Neural progenitor cell (in vitro differentiated cells): ENCODE measurements around the gene KLF2. TPM values are rescaled to one million over a fixed set of nuclear protein-coding genes. Genes with fewer than 3 reads are reported as not detected.

Experiments used
- DNase-seq: peaks from one replicate; pipeline ENCODE4 v3.0.0-alpha.2; 2016; ENCODE audit warnings: low spot score
- H2AFZ ChIP-seq: fragments of 200-600 bp; sonication (generic); replicated peaks from 2 replicates; pipeline ENCODE4 v1.6.1; 2016; ENCODE audit warnings: antibody characterized with exemption
- H3F3A ChIP-seq: fragments of 200-600 bp; sonication (generic); 2 replicates; pipeline ENCODE4 v1.6.1; 2016; ENCODE audit warnings: antibody characterized with exemption, low read depth
- H3K27ac ChIP-seq: fragments of 200-600 bp; sonication (generic); 2 replicates; pipeline ENCODE4 v1.5.1; 2016; ENCODE audit warnings: mild to moderate bottlenecking
- H3K27me3 ChIP-seq: fragments of 200-600 bp; sonication (generic); 2 replicates; pipeline ENCODE4 v1.6.1; 2016; ENCODE audit warnings: mild to moderate bottlenecking, moderate library complexity
- H3K36me3 ChIP-seq: fragments of 200-600 bp; sonication (generic); 2 replicates; pipeline ENCODE4 v1.5.1; 2016
- H3K4me1 ChIP-seq: fragments of 200-600 bp; sonication (generic); 2 replicates; pipeline ENCODE4 v1.6.1; 2016; ENCODE audit warnings: mixed run types
- H3K4me2 ChIP-seq: fragments of 200-600 bp; sonication (generic); 2 replicates; pipeline ENCODE4 v1.6.1; 2016
- H3K4me3 ChIP-seq: fragments of 200-600 bp; sonication (generic); 2 replicates; pipeline ENCODE4 v1.5.1; 2016
- H3K79me2 ChIP-seq: fragments of 200-600 bp; sonication (generic); 2 replicates; pipeline ENCODE4 v1.6.1; 2016; ENCODE audit warnings: low read depth
- H3K9ac ChIP-seq: fragments of 200-600 bp; sonication (generic); 2 replicates; pipeline ENCODE4 v1.6.1; 2016
- H3K9me3 ChIP-seq: fragments of 200-600 bp; sonication (generic); 2 replicates; pipeline ENCODE4 v1.5.1; 2016; ENCODE audit warnings: low read depth
- H4K20me1 ChIP-seq: fragments of 200-600 bp; sonication (generic); 2 replicates; pipeline ENCODE4 v1.6.1; 2016; ENCODE audit warnings: low read depth
- H3K27ac Mint-ChIP-seq: 3 replicates; pipeline ENCODE4 v1.8.0; 2021; ENCODE audit warnings: mixed read lengths
- H3K27me3 Mint-ChIP-seq: 2 replicates; pipeline ENCODE4 v1.8.0; 2022; ENCODE audit warnings: low read depth, mild to moderate bottlenecking, inconsistent platforms, moderate library complexity, mixed read lengths; ENCODE audit not compliant: insufficient read depth
- H3K36me3 Mint-ChIP-seq: 3 replicates; pipeline ENCODE4 v1.8.0; 2021; ENCODE audit warnings: mixed read lengths
- H3K4me1 Mint-ChIP-seq: 3 replicates; pipeline ENCODE4 v1.8.0; 2021; ENCODE audit warnings: mixed read lengths
- H3K4me3 Mint-ChIP-seq: 3 replicates; pipeline ENCODE4 v1.8.0; 2021; ENCODE audit warnings: mild to moderate bottlenecking, moderate library complexity, mixed read lengths
- H3K9me3 Mint-ChIP-seq: 3 replicates; pipeline ENCODE4 v1.8.0; 2020; ENCODE audit warnings: mixed read lengths
- EZH2 ChIP-seq: fragments of 200-600 bp; sonication (generic); IDR thresholded peaks from 2 replicates; pipeline ENCODE4 v1.6.1; 2017; ENCODE audit warnings: antibody characterized with exemption, mild to moderate bottlenecking, moderate library complexity
- EZH2phosphoT487 ChIP-seq: fragments of 200-600 bp; sonication (generic); IDR thresholded peaks from 2 replicates; pipeline ENCODE4 v1.6.1; 2017; ENCODE audit warnings: antibody characterized with exemption
- total RNA-seq: library from RNA; depleted of rRNA; stranded (reverse); fragments of >200 nt; gene quantifications from 2 replicates; pipeline ENCODE4 v1.2.3, GENCODE V29; 2015; ENCODE audit warnings: low replicate concordance
- TF ChIP-seq, protein P1 (sequence below): fragments of 200-600 bp; sonication (generic); IDR thresholded peaks from 2 replicates; pipeline ENCODE4 v1.5.1; 2017; ENCODE audit warnings: antibody characterized with exemption, mild to moderate bottlenecking

The KLF2 gene
- total RNA-seq, 1 donor from 2014 or later = not detected

DNA sequence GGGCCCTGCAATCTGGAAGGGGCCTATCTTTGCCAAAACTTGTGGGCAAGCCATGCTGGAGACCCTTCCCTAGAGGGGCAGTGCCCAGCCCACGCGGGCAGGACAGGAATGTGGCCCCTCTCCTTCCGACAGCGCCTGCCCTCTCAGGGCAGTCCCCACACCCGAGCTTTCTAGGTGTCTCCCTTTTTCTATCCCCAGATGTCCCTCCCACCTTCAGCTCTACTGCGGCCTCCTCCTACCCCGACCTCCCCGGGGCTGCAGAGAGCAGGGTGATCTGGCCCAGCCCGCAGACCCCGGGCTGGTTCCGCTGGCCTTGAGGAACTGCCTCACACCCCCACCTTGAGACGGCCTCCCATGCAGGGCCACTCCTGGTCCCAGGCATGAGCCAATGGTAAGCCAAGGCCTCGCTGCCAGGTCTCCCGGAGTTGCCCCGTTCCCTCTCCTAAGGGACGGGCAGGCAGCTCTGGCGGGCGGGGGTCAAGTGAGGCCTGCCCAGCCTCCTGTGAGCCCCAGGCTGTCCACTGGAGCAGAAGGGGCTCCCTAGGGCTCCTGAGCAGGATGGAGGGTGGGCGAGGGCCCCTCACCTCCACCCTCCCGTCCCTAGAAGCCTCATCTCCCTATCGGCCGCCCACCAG is 39.7 kb downstream of the KLF2 start:
- H3K9ac ChIP-seq = no peak overlapping the region
- Mint-ChIP-seq H3K27ac (no peak overlapping the region), H3K27me3 (peaks cover 5% of the 10 kb centered on the region), H3K4me1 (peaks cover 6% of the 10 kb centered on the region), H3K9me3 (no peaks in the 10 kb centered on the region), H3K36me3 (no peaks in the 10 kb centered on the region), H3K4me3 (no peak overlapping the region)
- H3K27ac ChIP-seq = no peak overlapping the region
- H3K4me2 ChIP-seq = no peak overlapping the region
- no peaks in the 10 kb centered on the region for H3K27me3 ChIP-seq
- no peak overlapping the region for H2AFZ ChIP-seq
- no peaks in the 10 kb centered on the region for H3K36me3 ChIP-seq
- H4K20me1 ChIP-seq = peaks cover 6% of the 10 kb centered on the region
- no peaks in the 10 kb centered on the region for H3K9me3 ChIP-seq
- DNase-seq = no peak
- TF ChIP-seq, protein P1, sequence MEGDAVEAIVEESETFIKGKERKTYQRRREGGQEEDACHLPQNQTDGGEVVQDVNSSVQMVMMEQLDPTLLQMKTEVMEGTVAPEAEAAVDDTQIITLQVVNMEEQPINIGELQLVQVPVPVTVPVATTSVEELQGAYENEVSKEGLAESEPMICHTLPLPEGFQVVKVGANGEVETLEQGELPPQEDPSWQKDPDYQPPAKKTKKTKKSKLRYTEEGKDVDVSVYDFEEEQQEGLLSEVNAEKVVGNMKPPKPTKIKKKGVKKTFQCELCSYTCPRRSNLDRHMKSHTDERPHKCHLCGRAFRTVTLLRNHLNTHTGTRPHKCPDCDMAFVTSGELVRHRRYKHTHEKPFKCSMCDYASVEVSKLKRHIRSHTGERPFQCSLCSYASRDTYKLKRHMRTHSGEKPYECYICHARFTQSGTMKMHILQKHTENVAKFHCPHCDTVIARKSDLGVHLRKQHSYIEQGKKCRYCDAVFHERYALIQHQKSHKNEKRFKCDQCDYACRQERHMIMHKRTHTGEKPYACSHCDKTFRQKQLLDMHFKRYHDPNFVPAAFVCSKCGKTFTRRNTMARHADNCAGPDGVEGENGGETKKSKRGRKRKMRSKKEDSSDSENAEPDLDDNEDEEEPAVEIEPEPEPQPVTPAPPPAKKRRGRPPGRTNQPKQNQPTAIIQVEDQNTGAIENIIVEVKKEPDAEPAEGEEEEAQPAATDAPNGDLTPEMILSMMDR = no peak
- TF ChIP-seq EZH2 = no peak
- no peak for TF ChIP-seq EZH2phosphoT487
- H3K4me1 ChIP-seq = no peaks in the 10 kb centered on the region
- no peak overlapping the region for H3K4me3 ChIP-seq
- no peaks in the 10 kb centered on the region for H3F3A ChIP-seq
- H3K79me2 ChIP-seq = no peaks in the 10 kb centered on the region

DNA sequence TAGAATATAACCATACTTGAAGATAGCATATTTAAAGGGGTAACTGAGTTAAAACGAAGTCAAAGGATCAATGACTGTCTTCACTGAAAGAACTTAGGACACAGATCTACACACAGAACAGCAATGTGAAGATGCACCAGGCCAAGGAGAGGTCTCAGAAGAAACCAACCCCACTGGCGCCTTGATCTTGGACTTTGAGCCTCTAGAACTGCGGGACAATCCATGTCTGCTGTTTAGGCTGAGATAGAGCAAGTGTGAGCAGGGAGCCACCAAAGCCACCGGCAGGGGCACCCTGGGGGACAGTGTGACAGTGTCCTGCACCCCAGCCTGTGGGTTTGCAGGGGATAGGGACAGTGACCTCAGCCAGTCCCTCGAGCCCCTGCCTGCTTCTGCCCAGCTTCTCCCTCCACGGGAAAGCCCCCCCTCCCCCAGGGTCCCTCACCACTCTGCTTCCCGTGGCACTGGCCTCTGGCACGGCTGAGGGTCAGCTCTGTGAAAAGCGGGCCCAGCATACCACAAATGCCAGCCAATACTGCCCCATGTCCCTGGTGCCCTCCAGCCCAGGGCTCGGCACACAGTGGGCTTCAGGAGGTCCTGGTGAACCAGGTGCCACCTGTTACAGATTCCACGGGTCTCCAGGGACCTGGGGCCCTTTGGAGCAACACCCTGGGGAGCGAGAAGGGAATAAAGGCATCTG is 40.8 kb downstream of the KLF2 start:
- no peaks in the 10 kb centered on the region for H3K4me1 ChIP-seq
- TF ChIP-seq, protein P1 = no peak
- no peak for TF ChIP-seq EZH2phosphoT487
- TF ChIP-seq EZH2 = no peak
- Mint-ChIP-seq H3K9me3 (no peaks in the 10 kb centered on the region), H3K27me3 (peaks cover 4% of the 10 kb centered on the region), H3K4me3 (no peak overlapping the region), H3K36me3 (no peaks in the 10 kb centered on the region), H3K4me1 (peaks cover 6% of the 10 kb centered on the region), H3K27ac (peak overlapping the region; percentile 74)
- H3K27me3 ChIP-seq = no peaks in the 10 kb centered on the region
- no peak overlapping the region for H3K4me3 ChIP-seq
- no peaks in the 10 kb centered on the region for H3K36me3 ChIP-seq
- peaks cover 6% of the 10 kb centered on the region for H4K20me1 ChIP-seq
- no peaks in the 10 kb centered on the region for H3K9me3 ChIP-seq
- no peaks in the 10 kb centered on the region for H3K79me2 ChIP-seq
- no peak overlapping the region for H2AFZ ChIP-seq
- no peak overlapping the region for H3K4me2 ChIP-seq
- no peak overlapping the region for H3K9ac ChIP-seq
- H3F3A ChIP-seq = no peaks in the 10 kb centered on the region
- DNase-seq = no peak
- no peak overlapping the region for H3K27ac ChIP-seq

DNA sequence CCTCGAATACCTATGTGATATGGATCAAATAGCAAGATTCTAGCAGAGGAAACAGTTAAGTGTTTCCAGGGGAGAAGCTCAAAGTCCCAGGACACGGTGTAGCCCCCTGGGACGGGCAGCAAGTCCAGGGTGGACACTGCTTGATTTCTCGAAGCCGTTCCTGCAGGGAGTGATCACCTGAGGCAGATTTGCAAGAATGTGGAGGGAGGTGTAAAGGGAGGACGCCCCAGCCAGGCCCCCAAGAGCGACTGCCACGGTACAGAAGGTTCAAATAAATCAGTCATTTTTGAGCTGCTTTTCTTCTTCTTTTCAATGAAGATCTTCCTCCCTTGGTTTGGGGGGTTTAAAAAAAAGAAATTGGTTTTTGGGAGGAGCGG is 41.4 kb downstream of the KLF2 start:
- Histone ChIP-seq H3K27ac (no peak overlapping the region), H3F3A (no peaks in the 10 kb centered on the region), H3K27me3 (no peaks in the 10 kb centered on the region), H3K9ac (no peak overlapping the region), H4K20me1 (peaks cover 10% of the 10 kb centered on the region), H3K4me1 (no peaks in the 10 kb centered on the region), H3K79me2 (no peaks in the 10 kb centered on the region), H3K36me3 (no peaks in the 10 kb centered on the region), H3K4me2 (no peak overlapping the region), H3K9me3 (no peaks in the 10 kb centered on the region), H2AFZ (no peak overlapping the region), H3K4me3 (no peak overlapping the region)
- Mint-ChIP-seq H3K9me3 (no peaks in the 10 kb centered on the region), H3K4me1 (peaks cover 6% of the 10 kb centered on the region), H3K36me3 (peaks cover 2% of the 10 kb centered on the region), H3K27me3 (peaks cover 4% of the 10 kb centered on the region), H3K4me3 (no peak overlapping the region), H3K27ac (no peak overlapping the region)
- DNase-seq = no peak
- TF ChIP-seq EZH2 (no peak), EZH2phosphoT487 (no peak)
- TF ChIP-seq, protein P1 = no peak
